GM21619 (cell line): Measurements from ENCODE around the gene TRABD2A.
A peak's percentile ranks its signal among the peaks of the same experiment; 100 is the strongest.

Experiments used
- ATAC-seq: cut with Tn5 transposase; IDR thresholded peaks from one replicate; pipeline ENCODE4 v1.9.1; 2021; ENCODE audit not compliant: unreplicated experiment

TRABD2A gene

DNA sequence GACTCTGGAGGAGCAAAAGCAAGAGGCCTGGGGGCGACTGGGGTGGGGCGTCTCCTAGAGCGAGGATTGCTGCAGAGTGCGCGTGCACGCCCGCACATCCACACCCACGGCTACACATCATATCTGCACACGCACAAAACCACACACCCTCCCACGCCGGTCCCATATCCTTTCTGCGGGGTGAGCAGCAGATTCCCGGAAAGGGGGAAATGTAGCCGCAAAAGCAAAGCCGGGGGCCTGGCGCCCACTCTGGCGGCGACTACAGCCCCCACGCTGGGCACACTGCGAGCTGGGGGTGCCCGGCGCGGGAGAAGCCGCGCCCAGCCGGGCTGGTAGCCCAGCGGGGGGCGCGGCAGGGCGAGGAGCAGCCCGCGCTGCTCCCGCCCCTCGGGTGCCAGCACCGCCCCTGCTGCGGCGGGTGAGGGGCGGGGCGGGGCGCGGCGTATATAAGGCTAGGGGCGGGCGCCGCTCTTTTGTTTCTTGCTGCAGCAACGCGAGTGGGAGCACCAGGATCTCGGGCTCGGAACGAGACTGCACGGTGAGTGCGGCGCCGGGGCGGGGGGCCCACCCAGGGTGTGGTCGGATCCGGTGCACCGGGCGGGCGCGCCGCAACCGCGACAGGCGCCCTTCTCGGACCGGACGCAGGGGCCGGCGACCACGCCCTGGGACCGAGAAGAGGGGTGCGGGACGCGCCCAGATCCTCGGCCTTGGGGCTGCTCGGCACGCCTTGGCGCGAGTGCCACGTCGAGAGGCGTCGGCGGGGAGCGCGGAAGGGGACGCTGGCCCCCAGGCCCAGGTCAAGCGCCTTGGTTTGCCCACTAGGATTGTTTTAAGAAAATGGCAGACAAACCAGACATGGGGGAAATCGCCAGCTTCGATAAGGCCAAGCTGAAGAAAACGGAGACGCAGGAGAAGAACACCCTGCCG is 24.6 kb upstream of the TRABD2A start, which contains the start of gene TMSB10:
TMSB10 (plus strand) TSS at position 476 of the 927 bp plus-strand sequence.
- peak; percentile 62 for ATAC-seq

DNA sequence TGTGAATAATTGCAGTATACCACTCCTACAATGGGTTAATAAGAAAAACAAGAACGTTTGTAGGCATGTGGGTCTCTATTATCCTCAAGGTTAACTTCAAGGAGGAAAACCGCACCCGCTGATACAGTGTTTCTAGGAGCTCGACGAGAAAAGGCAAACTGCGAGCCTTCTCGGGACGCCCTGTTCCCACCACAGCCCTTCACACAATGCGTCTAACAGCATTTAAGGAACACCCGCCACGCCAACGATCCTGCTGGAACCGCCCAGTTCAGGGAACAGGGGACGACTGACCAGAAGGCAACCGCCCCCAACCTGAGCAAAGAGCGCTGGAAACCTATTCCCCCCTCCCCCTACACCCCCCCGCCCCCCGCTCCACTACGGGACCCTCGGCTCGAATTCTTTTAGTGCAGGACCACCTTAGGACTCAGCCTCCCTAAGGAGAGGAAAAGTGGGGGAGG is 23.9 kb upstream of the TRABD2A start:
- ATAC-seq, result no peak

DNA sequence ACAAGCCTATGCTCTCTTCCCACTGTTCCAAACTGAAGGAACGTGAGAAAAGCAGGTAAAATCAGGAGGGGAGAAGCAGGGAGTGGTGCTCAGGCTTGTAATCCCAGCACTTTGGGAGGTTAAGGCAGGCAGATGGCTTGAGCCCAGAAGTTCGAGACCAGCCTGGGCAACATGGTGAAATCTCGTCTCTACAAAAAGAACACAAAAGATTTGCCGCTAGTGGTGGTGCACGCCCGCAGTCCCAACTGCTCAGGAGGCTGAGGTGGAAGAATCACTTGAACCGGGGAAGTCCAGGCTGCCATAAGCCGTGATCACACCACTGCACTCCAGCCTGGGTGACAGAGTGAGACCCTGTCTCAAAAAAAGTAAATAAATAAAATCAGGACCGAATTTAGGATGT is 23.3 kb upstream of the TRABD2A start:
- no peak for ATAC-seq

DNA sequence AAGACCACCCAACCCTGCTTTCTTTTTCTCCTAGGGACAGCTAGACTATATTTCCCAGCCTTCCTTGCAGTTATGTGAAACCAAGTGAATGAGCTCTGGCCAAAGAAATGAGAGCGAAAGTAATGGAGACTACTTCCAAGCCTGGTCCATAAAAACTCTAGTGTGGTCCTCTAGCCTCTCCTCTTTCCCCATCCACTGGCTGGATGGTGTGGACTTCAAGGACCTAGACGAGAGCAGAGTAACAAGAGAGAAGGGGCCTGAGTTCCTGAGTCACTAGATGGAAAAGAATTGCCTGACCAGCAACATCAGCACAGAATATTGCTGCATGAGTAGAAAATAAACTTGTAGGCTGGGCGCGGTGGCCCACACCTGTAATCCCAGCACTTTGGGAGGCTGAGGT is 21.6 kb upstream of the TRABD2A start:
- ATAC-seq, result no peak

DNA sequence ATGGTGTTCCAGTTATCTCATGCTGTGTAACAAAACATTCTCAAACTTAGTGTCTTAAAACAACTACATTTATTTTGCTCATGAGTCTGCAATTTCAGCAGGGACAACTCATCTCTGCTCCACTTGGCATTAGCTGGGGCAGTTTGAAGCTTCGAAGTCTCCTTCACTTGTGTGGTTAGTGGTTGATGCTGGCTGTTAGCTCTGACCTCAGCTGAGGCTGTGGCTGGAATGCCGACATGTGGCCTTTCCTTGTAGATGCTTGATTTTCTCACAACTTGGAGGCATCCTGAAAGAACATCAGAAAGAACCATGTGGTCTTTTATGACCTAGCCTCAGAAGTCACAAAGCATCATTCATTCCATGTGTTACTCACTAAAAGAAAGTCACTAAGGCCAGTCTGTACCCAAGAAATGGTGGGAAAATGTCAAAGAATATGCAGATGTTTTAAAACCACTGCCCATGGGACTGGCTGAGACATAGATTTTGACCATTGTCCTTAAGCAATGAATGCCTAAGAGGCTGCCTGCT is 20.8 kb upstream of the TRABD2A start:
- ATAC-seq, result no peak

DNA sequence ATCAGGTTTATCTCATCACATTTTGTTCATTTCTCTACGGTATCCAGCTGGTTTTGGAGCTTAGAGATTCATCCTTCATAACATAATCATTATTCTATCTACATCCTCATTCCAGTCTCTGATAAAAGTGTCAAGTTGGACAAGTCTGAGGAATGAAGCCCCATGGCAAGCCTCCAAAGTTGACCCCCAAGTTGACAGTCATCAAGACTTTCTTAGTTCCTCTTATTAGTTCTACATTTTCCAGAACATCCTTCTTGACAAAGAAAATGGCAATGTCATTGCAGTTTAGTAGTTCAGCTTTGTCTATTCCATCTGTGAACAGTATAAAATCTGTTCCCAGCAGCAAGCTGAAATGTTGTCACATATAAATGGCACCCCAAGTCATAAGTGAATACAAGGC is 20.1 kb upstream of the TRABD2A start:
- ATAC-seq, result no peak

DNA sequence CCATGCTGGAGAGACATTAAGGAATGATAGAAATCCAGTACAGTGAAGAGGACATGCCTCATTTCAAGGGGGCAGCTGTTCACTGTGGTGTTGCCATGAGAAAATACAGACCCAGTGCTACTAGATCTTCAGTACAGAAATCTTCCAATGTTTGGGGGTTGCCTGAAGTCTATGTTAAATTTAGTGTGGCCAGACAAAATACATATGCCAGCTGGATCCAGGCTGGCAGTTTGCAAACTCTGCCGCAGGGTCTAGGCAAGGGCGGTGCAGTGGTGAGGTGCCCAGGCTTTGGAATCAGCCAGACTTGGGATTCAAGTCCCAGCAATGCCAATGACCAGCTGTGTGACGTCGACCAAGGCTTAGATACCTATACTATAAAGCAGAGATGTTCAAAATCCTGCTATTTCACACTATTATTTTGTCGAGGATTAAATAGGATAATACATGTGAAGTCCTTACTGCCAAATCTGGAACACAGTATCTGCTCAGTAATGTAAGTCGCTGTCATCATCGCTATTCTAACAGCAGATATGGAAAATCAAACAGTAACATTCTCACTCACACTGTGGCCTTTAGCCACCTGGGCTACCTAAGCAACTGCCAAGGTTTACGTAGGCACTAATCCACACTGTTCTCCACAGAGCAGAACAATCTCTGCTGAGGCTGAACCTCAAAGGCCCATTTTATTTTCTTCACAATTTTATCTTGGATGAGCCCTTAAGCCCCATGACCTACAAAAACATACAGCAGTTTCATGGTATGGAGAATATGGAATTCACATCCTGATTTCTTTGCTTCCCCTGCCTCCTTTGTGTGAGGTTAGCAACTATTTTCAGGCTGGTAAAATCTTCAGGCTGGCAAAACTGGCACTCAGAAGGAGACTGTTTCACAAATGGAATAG is 18.7 kb upstream of the TRABD2A start:
- no peak for ATAC-seq

DNA sequence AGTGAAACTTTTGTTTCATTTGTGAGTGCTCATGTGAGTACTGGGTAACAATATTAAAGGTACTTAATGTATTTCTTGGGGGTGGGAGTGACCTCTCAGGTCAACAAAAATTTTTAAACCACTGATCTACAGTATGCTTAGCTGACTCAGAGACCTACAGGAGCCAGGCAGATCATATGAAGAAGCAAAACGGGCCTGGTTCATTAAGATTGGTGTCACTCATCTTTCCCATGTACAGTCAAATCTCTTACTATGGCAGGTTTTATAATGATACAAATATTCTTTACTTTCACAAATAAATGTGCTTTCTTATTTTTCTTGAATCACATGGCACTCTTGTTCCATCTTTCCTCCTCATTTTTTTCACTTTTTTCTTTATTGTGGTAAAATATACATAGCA is 16.9 kb upstream of the TRABD2A start:
- ATAC-seq, result no peak

DNA sequence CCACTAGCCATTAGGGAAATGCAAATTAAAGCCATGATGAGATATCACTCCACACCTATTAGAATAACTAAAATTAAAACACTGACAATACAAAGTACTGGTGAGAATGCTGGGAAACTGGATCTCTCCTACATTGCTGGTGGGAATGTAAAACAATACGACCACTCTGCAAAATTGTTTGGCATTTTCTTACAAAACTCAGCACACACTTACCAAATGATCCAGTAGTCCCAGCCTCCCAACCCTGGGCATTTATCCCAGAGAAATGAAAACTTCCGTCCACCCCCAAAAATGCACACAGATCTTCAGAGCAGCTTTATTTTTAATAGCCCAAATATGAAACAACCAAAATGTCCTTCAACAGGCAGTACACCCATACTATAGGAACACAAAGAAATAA is 15.7 kb upstream of the TRABD2A start:
- ATAC-seq, result no peak

DNA sequence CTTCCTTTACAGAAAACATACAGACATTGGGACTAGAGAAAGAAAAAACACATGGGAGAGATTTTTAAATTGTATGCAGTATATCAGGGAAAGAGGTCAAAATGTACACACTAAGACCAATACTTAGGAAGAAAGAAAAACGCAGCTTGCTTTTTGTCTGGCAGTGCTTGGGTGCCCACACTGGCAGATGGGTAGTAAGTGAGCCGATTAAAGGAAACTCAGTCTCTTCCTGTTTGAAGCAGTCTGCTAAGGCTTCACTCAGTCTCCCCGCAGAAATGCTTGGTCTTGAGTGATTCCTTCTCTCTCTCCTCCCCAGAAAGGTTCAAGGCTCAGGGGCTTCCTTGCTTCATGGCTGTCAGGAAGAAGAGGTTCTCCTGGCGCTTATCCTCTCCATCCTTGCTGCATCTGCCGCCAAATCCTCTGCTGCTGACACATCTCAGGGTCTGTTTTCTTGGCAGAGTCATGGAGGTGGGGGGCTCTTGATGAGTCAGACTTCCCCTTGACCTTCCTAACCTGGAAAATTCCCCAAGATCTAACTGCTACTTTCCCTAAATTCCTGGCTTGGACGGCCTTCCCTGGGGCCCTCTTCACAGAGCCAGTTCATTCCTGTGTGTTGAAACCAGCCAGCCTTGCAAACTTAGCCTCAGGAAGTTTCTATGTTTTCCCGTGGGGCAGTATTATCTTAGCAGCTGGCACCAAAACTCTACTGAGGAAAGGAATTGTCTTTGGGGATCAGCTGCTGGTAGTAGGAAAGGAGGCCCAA is 14.1 kb upstream of the TRABD2A start:
- ATAC-seq, result peak; percentile 33

DNA sequence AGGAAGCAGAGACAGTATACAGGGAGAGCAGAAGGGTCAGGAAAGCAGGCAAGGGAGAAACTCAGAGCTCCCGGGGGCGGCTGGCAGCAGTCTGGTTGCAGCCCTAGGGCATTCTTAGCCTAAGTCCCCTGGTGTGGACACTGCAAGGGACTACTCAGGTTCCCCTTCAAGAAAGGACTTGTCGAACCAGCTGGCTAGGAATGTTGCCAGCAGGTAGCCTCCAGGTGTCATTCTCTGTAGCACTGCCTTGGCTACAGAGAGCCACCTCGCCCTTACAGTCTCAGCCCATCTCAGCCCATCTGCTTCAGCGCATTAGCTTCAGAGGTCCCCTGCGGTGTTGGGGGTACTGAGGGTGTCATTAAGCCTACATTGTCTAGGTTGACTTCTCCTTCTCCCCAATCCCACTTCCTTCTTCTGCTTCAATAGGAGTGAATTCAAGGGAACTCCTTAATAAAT is 13.3 kb upstream of the TRABD2A start:
- no peak for ATAC-seq

DNA sequence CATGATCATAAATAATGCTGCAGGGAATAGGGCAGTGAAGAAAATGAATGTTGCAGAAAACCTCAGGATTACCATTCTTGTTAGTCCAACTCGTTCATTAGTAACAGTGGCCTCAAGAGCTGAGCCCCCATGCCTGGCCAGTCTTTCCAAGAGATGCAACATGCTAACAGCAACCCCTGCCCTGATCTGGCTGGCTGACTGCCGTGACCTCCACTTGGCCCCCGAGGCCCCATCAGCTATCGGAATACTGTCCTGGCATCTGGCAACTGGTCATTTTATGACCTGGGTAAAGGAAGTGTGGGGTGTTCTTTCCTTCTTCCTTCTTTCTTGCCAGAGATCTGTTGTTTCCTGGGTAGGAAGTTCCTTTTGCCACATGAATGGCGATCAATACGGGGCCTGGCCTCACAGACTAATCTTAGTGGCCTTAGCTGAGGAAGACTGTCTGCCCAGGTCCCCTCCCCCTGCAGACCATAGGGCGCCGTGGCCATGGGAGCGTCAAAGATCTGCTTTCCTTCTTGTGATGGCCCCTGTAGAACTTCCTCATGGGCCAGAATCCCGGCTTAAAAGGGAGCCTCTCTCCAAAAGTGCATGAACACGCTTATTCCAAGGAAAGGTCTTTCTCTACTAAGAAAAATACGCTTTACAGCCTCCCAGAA is 10.6 kb upstream of the TRABD2A start:
- ATAC-seq, result no peak

DNA sequence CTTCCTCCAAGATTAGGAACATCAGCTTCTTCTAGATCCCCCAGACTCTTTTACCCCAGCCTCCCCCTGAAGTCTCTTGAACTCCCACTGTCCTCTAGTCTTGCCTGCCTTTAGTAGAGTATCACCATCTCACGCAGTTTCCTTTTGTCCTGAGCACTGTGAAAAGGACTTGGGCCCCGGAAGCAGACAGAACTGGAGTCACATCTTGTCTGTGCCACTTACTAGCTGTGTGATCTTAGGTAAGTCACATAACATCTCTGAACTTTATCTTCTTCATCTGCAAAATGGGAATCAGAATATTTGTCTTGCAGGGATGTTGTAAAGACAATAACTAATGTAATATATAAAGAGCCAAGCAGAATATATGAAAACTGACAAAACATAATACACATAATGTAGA is 8.4 kb upstream of the TRABD2A start:
- ATAC-seq, result no peak

DNA sequence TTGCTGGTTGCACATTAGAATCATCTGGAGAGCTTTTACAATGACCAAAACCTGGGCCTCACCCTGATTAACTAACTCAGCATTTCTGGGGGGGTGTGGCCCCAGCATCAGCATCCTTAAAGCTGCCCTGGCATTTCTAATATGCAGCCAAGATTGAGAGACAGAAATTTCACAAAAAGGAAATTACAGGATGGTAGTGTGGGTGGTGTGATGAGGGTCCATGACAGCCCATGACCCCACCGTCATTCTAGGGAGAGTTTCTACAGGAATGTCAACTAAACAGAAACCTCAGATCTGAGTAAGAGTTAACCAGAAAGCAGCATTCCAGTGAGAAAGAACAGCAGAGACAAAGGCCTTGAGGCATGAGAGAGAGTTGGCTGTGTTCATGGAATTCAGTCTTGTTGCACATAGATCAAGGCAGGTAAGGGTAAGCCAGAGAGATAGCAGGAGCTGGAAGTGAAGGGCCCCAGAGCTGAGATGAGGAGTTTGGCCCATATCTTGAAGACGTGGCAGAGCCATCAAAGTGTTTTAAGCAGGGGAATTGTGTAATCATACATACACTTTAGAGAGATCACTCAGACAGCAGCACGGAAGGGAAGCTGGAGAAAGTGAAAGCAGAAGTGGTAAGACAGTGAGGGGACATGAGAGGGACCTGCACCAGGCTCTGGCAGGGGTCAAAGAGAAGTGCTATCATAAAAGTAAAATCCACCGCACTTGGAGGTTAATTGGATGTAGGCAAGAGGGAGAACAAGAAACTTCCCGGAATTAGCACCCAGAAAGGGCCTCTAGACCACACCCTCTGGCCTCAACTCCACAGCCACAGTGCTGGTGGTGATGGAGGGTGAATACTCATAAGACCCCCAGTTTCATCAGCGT is 7.8 kb upstream of the TRABD2A start:
- ATAC-seq, result peak; percentile 97

DNA sequence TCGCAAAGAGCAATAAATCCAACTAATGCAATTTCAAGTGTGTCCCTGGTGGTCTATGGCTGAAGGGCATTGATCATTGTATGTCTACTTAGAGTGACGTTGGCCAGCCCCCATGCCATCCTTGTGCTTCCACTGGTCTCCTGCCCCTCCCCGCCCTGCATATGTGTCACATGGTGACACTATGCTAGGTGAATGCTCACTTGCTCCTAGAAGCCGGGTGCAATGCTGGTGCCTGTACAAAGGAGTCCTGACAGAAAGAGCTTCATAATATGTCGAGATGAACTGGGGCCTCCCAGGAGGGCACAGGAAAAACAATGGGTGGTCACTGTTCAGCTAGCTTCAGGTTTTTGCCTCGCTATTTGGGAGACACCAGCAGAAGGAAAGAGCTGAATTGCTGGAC is 5.9 kb upstream of the TRABD2A start:
- ATAC-seq, result no peak

DNA sequence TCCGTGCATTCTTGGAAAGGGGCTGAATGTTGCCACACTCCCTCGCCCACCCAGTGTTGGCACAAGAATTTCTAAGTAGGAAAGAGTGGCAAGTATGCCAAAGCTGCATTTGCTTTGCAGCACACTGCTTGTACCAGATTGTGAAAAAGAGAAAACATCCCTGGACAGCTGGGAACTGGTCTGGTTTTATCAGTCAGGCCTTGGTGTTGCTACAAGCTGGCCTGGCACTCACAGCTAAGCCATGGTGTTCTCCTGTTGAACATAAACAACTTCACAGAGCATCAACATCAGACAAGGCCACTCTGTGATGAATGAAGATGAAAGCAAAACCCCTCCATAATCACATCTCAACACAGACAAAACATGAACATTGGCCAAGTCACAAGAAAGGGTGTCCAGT is 4.2 kb upstream of the TRABD2A start:
- no peak for ATAC-seq

DNA sequence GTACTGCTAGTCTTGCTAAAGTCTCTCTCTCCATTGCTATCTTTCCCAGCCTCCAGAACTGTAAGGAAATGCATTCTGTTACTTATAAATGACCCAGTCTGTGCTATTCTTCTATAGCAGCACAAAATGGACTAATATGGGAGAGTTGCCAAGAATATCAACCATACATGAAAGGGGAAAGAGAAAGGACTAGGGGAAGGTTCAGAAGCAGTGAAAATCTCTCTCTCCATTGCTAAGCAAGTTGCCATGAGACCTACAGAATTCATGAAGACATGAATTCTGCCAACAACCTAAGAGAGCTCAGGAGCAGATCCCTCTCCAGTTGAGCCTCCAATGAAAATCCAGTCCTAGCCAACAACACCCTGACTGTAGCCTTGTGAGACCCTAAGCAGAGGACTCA is 3.6 kb upstream of the TRABD2A start:
- ATAC-seq, result no peak

DNA sequence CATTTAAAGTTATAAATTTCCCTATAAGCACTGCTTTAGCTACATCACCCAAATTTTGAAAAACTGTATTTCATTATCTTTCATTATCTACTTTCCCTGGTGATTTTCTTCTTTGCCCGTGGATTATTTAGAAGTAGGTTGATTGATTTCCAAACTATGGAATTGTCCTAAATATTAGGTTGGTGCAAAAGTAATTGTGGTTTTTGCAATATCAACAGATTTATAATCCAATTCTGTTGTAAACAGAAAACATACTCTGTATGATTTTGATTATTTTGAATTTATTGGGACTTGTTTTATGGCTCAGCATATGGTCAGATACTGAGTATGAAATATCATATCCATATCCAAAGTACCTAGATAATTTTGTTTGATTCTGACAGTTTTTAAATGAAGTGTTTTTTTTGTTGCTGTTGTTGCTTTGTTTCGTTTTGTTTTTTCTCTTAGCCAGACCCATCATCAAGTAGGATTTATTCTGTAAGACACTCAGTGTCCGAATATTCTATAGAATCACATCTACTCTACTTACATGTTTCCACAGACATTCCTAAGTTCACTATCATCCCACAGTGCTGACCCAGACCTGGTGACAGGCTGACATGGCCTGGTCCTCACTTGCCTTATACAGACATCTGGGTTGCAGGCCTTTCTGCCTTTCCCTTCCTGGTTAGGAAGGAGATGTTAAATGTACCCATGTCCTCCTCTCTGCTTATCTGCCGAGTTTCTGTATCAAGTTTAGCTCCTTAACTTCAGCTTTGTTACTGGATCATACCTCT is 2.1 kb upstream of the TRABD2A start:
- no peak for ATAC-seq

DNA sequence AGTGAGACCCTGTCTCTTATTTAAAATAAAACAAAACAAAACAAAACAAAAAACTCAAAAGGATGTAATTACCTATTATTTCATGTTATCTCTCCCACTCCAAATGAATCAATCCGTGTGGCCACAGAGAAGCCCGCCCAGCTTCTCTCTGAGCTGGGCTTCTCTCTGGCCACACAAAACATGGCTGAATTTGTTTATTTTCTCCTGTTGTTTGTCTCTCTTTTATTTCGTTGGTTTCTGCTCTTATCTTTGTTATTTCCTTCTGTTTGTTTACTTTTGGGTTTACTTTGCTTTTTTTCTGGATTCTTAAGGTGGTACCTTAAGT is 1.5 kb upstream of the TRABD2A start:
- no peak for ATAC-seq
